GM18870 (cell line): ENCODE measurements around the gene BEST1.

ENCODE experiments used
- ATAC-seq: cut with Tn5 transposase; IDR thresholded peaks from one replicate; pipeline ENCODE4 v1.9.1; 2021; ENCODE audit warnings: moderate library complexity; ENCODE audit not compliant: unreplicated experiment

Gene BEST1

GRCh38 chr11:61914471-61915171, 35.5 kb upstream of the BEST1 start:
- no peak for ATAC-seq

- no peak for ATAC-seq
Measured at GRCh38 chr11:61916737-61917333, 33.3 kb upstream of the BEST1 start.

GRCh38 chr11:61917334-61918109, 32.6 kb upstream of the BEST1 start, which contains the start of gene RAB3IL1:
Gene RAB3IL1, minus strand, starts transcription at chr11:61917566. Its CDS starts 199 bp downstream, at chr11:61917367.
- ATAC-seq: no peak

- ATAC-seq: no peak
Measured at GRCh38 chr11:61918251-61918937, 31.8 kb upstream of the BEST1 start.

DNA sequence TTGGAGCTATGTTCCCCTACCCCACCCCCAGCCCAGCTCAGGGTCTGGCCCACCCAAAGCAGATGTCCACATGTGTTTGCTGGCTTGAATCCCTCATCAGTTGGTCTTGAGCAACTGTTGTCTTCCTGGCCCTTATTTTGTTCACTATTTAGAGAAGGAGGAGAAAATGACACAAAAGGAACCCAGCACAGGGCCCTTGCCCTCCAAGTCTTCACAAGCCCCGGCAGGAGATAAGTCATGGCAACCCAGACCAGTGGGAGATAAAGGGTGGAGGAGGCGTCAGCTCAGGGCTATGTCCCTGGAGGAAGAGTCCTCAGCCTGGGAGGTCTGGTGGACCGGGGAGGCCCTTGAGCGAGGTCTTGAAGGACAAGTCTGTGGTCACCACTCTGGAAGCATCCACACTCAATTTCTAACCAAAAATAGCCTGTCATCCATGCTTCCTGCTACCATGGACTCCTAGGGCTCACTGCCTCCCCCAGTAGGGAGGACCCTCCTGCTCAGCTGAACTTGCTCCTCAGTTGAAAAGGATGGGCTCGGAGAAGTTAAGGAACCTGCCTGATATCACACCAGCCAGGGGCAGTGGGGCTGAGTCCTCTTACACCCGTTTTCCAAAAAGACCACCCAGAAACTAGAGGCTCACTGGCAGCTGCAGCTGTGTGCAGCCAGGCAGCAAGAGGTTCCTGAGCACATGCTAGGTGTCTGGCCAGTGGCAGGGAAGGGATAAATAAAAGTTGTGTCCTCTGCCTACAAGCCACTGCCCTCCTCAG, 31.0 kb upstream of the BEST1 start:
- ATAC-seq: no peak

GRCh38 chr11:61919705-61920631, 30.2 kb upstream of the BEST1 start:
- no peak for ATAC-seq

- no peak for ATAC-seq
Measured at GRCh38 chr11:61921446-61921845, 28.7 kb upstream of the BEST1 start.

DNA sequence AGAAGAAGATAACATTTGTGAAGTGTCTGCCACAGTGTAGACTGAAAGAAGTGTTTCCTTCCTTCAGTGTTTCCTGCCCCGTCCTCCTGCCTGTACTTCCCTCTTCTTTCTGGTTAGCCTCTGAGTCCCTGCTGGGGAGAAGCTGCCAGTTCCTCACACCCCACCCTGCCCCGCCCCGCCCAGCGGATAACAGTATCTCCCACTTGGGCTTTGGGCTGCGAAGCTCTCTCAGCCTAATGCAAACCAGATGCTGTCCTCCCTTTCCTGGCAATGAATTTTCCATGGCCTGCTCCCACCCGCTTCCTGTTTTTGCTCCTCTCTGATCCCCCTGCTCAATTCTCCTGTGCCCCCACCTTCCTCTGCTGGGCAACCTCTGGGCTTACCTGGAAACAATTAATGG, 27.6 kb upstream of the BEST1 start:
- ATAC-seq: no peak

DNA sequence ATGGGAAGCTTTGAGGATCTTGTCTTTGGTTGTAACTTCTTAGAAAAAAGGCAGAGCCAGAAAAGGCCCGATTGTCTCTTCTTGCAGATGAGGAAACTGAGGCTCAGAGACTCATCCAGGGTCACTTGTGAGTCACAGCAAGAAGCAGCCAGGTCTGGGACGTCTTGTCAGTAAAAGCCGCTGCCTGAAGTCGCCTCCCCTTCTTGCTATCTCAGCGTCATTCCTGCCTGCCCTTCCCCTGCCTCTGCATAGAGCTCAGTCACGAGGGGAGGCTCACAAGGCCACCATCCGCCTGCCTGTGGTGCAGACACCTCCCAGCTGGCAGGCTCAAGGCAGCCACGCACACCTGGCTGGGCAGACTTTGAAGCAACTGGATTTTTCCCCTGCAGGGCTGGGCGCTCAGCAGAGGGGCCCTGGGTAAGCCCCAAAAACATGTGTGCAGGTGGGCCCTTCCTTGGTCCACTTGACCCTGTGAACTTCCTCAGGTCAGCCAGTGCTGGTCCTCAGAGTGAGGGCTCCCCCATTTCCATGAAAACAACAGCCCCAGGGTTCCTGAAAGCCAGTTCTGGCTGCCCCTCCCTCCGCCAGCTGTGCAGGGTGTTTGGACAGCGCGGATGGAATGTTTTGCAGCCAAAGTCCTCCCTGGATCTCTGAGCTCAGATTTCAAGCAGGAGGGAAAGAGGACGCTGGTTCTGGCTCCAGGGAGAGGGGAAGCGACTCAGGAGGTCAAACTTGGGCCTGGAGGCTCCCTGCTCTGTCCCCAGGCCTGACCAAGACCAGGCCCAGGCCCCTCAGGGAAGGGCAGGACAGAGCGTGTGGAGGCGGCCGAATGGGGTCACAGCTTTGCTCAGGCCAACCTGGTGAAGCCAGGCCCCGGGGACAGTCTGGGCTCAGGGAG, 26.7 kb upstream of the BEST1 start:
- no peak for ATAC-seq

GRCh38 chr11:61924064-61924455, 26.1 kb upstream of the BEST1 start:
- ATAC-seq: no peak

GRCh38 chr11:61925736-61926135, 24.4 kb upstream of the BEST1 start:
- ATAC-seq: no peak

- ATAC-seq: no peak
Measured at GRCh38 chr11:61926235-61926634, 23.9 kb upstream of the BEST1 start.

- ATAC-seq: no peak
Measured at GRCh38 chr11:61927501-61927900, 22.6 kb upstream of the BEST1 start.

GRCh38 chr11:61928606-61929005, 21.5 kb upstream of the BEST1 start:
- no peak for ATAC-seq

- no peak for ATAC-seq
Measured at GRCh38 chr11:61930933-61931332, 19.2 kb upstream of the BEST1 start.

DNA sequence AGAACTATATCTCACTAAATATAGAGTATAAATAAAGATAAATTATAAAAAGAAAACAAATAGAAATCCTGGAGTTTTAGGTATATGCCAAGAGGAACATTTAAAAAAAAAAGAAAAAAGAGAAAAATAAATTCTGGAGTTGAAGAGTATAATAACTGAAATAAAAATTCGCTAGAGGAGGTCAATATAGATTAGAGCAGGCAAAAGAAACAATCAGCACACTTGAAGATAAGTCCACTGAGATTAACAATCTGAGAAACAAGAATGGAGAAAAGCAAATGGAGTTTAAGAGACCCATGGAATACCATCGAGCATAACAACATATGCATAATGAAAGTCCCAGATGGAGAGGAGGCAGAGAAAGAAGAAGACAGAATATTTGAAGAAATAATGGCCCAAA, 14.3 kb upstream of the BEST1 start:
- no peak for ATAC-seq

GRCh38 chr11:61940466-61940865, 9.7 kb upstream of the BEST1 start:
- ATAC-seq: no peak

- ATAC-seq: no peak
Measured at GRCh38 chr11:61945191-61945590, 5.0 kb upstream of the BEST1 start.

DNA sequence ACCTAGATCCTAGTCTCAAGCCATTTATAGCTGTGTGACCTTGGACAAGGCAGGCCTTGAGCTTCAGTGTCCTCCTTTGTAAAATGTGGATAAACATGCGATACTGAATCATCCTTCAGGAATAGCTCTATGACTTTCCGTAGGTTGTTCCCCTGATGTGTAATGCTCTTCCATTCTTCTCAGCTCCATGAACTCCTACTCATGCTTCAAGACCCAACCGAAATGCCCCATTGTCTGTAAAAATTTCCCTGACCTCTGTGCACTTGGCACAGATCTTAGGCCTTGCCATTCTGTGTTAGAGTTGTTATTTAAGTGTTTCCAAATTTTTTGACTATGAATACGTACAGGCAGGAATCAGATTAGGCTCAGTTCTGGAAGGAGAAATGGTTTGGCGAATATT, 3.3 kb upstream of the BEST1 start:
- no peak for ATAC-seq
